Measurements from ENCODE around the gene ZSCAN30.

GRCh38 chr18:35244671-35245070 is 45.4 kb downstream of the ZSCAN30 start:
- TF ChIP-seq POLR2A (IDR thresholded peaks at IDR 0.05; ENCODE audit: low read depth) (no peak), CTCF (IDR thresholded peaks at IDR 0.05) (no peak), EP300 (IDR thresholded peaks at IDR 0.05) (no peak)

Measured in esophagus muscularis mucosa (tissue), 4 donors.